Neural cell (in vitro differentiated cells): Measurements from ENCODE around the gene SLC20A1. TPM values are rescaled to one million over a fixed set of nuclear protein-coding genes. Genes with fewer than 3 reads are reported as not detected.

ENCODE experiments used
- H2AFZ ChIP-seq: fragments of 200-600, 300-800 bp; sonication (generic), shearing (Covaris generic); 2 replicates; pipeline ENCODE4 v1.6.0; 2014; ENCODE audit warnings: low read depth, mild to moderate bottlenecking, antibody characterized with exemption, low read length, moderate library complexity
- H3F3A ChIP-seq: fragments of 200-600 bp; shearing (Covaris generic); 2 replicates; pipeline ENCODE4 v1.6.1; 2016; ENCODE audit warnings: mild to moderate bottlenecking, moderate library complexity, mixed read lengths, antibody characterized with exemption, low read length; ENCODE audit not compliant: insufficient read depth, poor library complexity, severe bottlenecking
- H3K27ac ChIP-seq: fragments of 200-600, 300-800 bp; sonication (generic), shearing (Covaris generic); 2 replicates; pipeline ENCODE4 v1.5.1; 2014; ENCODE audit warnings: mild to moderate bottlenecking, low read length, moderate library complexity
- H3K27me3 ChIP-seq: fragments of 300-800, 200-600 bp; sonication (generic), shearing (Covaris generic); 2 replicates; pipeline ENCODE4 v1.6.0; 2014; ENCODE audit warnings: mild to moderate bottlenecking, low read depth, low read length, moderate library complexity; ENCODE audit not compliant: insufficient read depth
- H3K36me3 ChIP-seq: fragments of 300-800, 200-600 bp; sonication (generic), shearing (Covaris generic); 2 replicates; pipeline ENCODE4 v1.5.1; 2014; ENCODE audit warnings: mild to moderate bottlenecking, antibody characterized with exemption, low read length, moderate library complexity; ENCODE audit not compliant: insufficient read depth
- H3K4me2 ChIP-seq: fragments of 300-800, 200-600 bp; sonication (generic), shearing (Covaris generic); 2 replicates; pipeline ENCODE4 v1.6.0; 2014; ENCODE audit warnings: mild to moderate bottlenecking, low read length
- H3K4me3 ChIP-seq: fragments of 300-800, 200-600 bp; sonication (generic), shearing (Covaris generic); 2 replicates; pipeline ENCODE4 v1.5.1; 2014; ENCODE audit warnings: mild to moderate bottlenecking, low read length, moderate library complexity
- H3K79me2 ChIP-seq: fragments of 200-600 bp; shearing (Covaris generic); replicated peaks from 2 replicates; pipeline ENCODE4 v1.6.0; 2014; ENCODE audit warnings: mild to moderate bottlenecking, low read length, moderate library complexity; ENCODE audit not compliant: insufficient read depth
- H3K9ac ChIP-seq: fragments of 300-800, 200-600 bp; sonication (generic), shearing (Covaris generic); 2 replicates; pipeline ENCODE4 v1.6.1; 2016; ENCODE audit warnings: mild to moderate bottlenecking, low read length, mixed read lengths
- H3K9me2 ChIP-seq: fragments of 200-600 bp; shearing (Covaris generic); 2 replicates; pipeline ENCODE4 v1.6.1; 2016; ENCODE audit warnings: mild to moderate bottlenecking, low read length, mixed read lengths; ENCODE audit not compliant: insufficient read depth
- H3K9me3 ChIP-seq: fragments of 200-600, 300-800 bp; sonication (generic), shearing (Covaris generic); 2 replicates; pipeline ENCODE4 v1.6.1; 2016; ENCODE audit warnings: mild to moderate bottlenecking, mixed run types, low read length, moderate library complexity, mixed read lengths
- H4K20me1 ChIP-seq: fragments of 200-600 bp; shearing (Covaris generic); 2 replicates; pipeline ENCODE4 v1.6.1; 2016; ENCODE audit warnings: mild to moderate bottlenecking, mixed run types; ENCODE audit not compliant: insufficient read depth
- EP300 ChIP-seq: fragments of 450-650 bp; conservative IDR thresholded peaks from 2 replicates; pipeline ENCODE4 v1.6.1; 2014; ENCODE audit warnings: antibody characterized with exemption, mild to moderate bottlenecking, moderate library complexity; ENCODE audit not compliant: poor library complexity, severe bottlenecking
- EZH2 ChIP-seq: fragments of 200-600, 300-800 bp; shearing (Covaris generic), sonication (generic); IDR thresholded peaks from 2 replicates; pipeline ENCODE4 v1.6.1; 2014; ENCODE audit warnings: antibody characterized with exemption, low read length, borderline replicate concordance, mild to moderate bottlenecking; ENCODE audit not compliant: insufficient read depth, poor library complexity, severe bottlenecking
- MXI1 ChIP-seq: fragments of 450-650 bp; conservative IDR thresholded peaks from 2 replicates; pipeline ENCODE4 v1.6.1; 2014; ENCODE audit warnings: antibody characterized with exemption, mild to moderate bottlenecking; ENCODE audit not compliant: poor library complexity, severe bottlenecking
- POLR2AphosphoS5 ChIP-seq: IDR thresholded peaks from 2 replicates; pipeline ENCODE4 v1.6.1; 2012
- RAD21 ChIP-seq: fragments of 450-650 bp; conservative IDR thresholded peaks from 2 replicates; pipeline ENCODE4 v1.6.1; 2014; ENCODE audit warnings: antibody characterized with exemption, mild to moderate bottlenecking, moderate library complexity
- SMC3 ChIP-seq: fragments of 450-650 bp; conservative IDR thresholded peaks from 2 replicates; pipeline ENCODE4 v1.6.1; 2014; ENCODE audit warnings: antibody characterized with exemption, mild to moderate bottlenecking, moderate library complexity; ENCODE audit not compliant: poor library complexity
- TAF1 ChIP-seq: IDR thresholded peaks from 2 replicates; pipeline ENCODE4 v1.6.1; 2012; ENCODE audit warnings: low read depth
- polyA plus RNA-seq: library from polyadenylated mRNA; depleted of rRNA; stranded (reverse); fragments of >200 nt; gene quantifications from 2 replicates; pipeline ENCODE4 v1.2.3, GENCODE V29; 2014
- TF ChIP-seq, protein P1 (sequence below): IDR thresholded peaks from 2 replicates; pipeline ENCODE4 v1.6.1; 2012; ENCODE audit warnings: borderline replicate concordance
- TF ChIP-seq, protein P2 (sequence below): fragments of 450-650 bp; IDR thresholded peaks from 2 replicates; pipeline ENCODE4 v1.5.1; 2014; ENCODE audit warnings: antibody characterized with exemption, mild to moderate bottlenecking, moderate library complexity; ENCODE audit not compliant: poor library complexity, severe bottlenecking

SLC20A1 gene
- polyA plus RNA-seq, 1 donor from 2014 or later = 61.4 TPM

DNA sequence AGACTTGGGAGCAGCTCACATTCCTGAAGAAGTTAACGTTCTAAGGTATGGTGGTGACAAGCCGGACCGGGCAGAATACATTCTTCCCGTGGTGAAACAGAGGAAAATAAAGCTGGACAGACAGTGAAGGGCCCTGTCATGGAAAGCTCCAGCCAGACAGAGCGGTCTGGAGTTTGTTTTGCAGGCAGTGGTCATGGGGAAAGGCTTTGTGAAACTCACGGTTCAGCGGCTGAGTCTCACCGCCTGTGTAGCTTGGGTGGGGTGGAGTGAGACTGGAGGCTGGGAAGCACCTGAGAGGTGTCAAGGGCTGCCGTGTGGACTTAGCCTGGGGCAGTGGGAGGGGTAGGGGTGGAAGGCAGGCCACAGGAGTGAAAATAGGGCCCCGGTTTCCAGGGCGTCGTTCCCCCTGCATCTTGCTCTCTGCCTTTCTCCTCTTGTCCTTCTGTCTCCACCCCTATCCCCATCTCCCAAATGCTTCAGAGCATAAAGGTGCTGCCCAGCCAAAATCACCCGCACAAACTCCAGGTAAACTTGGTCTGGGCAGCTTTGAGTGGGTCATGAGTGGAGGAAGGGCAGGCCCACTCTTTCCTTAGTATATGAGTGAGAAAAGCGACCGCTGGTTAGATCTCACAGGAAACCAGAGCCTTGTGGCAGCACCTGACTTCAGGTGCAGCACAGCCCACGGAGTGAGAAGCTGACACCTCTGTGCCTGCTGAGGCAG lies 11.4 kb upstream of the SLC20A1 start:
- H4K20me1 ChIP-seq = no peaks in the 10 kb centered on the region
- TF ChIP-seq, protein P1, sequence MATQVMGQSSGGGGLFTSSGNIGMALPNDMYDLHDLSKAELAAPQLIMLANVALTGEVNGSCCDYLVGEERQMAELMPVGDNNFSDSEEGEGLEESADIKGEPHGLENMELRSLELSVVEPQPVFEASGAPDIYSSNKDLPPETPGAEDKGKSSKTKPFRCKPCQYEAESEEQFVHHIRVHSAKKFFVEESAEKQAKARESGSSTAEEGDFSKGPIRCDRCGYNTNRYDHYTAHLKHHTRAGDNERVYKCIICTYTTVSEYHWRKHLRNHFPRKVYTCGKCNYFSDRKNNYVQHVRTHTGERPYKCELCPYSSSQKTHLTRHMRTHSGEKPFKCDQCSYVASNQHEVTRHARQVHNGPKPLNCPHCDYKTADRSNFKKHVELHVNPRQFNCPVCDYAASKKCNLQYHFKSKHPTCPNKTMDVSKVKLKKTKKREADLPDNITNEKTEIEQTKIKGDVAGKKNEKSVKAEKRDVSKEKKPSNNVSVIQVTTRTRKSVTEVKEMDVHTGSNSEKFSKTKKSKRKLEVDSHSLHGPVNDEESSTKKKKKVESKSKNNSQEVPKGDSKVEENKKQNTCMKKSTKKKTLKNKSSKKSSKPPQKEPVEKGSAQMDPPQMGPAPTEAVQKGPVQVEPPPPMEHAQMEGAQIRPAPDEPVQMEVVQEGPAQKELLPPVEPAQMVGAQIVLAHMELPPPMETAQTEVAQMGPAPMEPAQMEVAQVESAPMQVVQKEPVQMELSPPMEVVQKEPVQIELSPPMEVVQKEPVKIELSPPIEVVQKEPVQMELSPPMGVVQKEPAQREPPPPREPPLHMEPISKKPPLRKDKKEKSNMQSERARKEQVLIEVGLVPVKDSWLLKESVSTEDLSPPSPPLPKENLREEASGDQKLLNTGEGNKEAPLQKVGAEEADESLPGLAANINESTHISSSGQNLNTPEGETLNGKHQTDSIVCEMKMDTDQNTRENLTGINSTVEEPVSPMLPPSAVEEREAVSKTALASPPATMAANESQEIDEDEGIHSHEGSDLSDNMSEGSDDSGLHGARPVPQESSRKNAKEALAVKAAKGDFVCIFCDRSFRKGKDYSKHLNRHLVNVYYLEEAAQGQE = no peak
- TF ChIP-seq TAF1 (no peak), EZH2 (no peak), RAD21 (no peak), EP300 (no peak), MXI1 (no peak), SMC3 (no peak), POLR2AphosphoS5 (no peak)
- TF ChIP-seq, protein P2, sequence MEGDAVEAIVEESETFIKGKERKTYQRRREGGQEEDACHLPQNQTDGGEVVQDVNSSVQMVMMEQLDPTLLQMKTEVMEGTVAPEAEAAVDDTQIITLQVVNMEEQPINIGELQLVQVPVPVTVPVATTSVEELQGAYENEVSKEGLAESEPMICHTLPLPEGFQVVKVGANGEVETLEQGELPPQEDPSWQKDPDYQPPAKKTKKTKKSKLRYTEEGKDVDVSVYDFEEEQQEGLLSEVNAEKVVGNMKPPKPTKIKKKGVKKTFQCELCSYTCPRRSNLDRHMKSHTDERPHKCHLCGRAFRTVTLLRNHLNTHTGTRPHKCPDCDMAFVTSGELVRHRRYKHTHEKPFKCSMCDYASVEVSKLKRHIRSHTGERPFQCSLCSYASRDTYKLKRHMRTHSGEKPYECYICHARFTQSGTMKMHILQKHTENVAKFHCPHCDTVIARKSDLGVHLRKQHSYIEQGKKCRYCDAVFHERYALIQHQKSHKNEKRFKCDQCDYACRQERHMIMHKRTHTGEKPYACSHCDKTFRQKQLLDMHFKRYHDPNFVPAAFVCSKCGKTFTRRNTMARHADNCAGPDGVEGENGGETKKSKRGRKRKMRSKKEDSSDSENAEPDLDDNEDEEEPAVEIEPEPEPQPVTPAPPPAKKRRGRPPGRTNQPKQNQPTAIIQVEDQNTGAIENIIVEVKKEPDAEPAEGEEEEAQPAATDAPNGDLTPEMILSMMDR = no peak
- no peak overlapping the region for H3K4me3 ChIP-seq
- no peak overlapping the region for H3K9ac ChIP-seq
- no peak overlapping the region for H3K4me2 ChIP-seq
- H2AFZ ChIP-seq = no peak overlapping the region
- no peaks in the 10 kb centered on the region for H3K9me3 ChIP-seq
- no peak overlapping the region for H3K27ac ChIP-seq
- no peaks in the 10 kb centered on the region for H3K27me3 ChIP-seq
- H3K36me3 ChIP-seq = no peaks in the 10 kb centered on the region
- H3K9me2 ChIP-seq = no peaks in the 10 kb centered on the region
- H3K79me2 ChIP-seq = no peaks in the 10 kb centered on the region
- no peaks in the 10 kb centered on the region for H3F3A ChIP-seq

DNA sequence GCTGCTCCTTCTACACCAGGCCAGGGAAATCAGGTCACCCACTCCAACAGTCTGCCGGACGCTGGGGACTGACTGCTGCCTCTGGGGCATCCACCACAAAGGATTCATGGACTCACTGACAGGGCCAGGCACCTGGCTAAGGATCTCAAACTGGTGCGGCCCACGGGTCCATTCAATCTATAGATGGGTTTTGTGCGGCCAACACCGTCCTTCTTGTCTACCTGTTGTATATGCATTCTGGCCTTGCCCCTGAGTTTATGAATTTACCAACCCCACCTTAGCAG lies 10.9 kb upstream of the SLC20A1 start:
- Histone ChIP-seq H3K9me2 (no peaks in the 10 kb centered on the region), H3K4me2 (no peak overlapping the region), H3K9me3 (no peaks in the 10 kb centered on the region), H3K27me3 (no peaks in the 10 kb centered on the region), H3K27ac (no peak overlapping the region), H2AFZ (no peak overlapping the region), H3K79me2 (no peaks in the 10 kb centered on the region), H4K20me1 (no peaks in the 10 kb centered on the region), H3F3A (no peaks in the 10 kb centered on the region), H3K9ac (no peak overlapping the region), H3K36me3 (no peaks in the 10 kb centered on the region), H3K4me3 (no peak overlapping the region)
- no peak for TF ChIP-seq RAD21
- TF ChIP-seq, protein P1 = no peak
- TF ChIP-seq SMC3 = no peak
- TF ChIP-seq EP300 = no peak
- TF ChIP-seq, protein P2 = no peak
- TF ChIP-seq POLR2AphosphoS5 = no peak
- no peak for TF ChIP-seq EZH2
- TF ChIP-seq TAF1 = no peak
